SK-N-SH (cell line): Measurements from ENCODE around the gene EMCN. TPM values are rescaled to one million over a fixed set of nuclear protein-coding genes. Genes with fewer than 3 reads are reported as not detected.

Source experiments
- CTCF ChIA-PET: fragments of 300-600, 350-600 bp; formaldehyde crosslinking; extraction: SDS; loops from one replicate; lab custom pipeline; 2021; lab: Yijun Ruan, JAX
- POLR2A ChIA-PET: fragments of 350-600 bp; sonication (Branson Sonifier 250); formaldehyde crosslinking; extraction: SDS; loops from one replicate; lab custom pipeline; 2020; ENCODE audit warnings: antibody characterized with exemption, inconsistent platforms; lab: Yijun Ruan, JAX
- DNase-seq: peaks from one replicate; pipeline ENCODE4 v3.0.0; 2012
- H2AFZ ChIP-seq: fragments of 200-600 bp; sonication (generic); 2 replicates; pipeline ENCODE4 v1.8.1; 2016; ENCODE audit warnings: antibody characterized with exemption, mild to moderate bottlenecking, low read depth
- H3F3A ChIP-seq: fragments of 200-600 bp; sonication (generic); replicated peaks from 2 replicates; pipeline ENCODE3; 2016; ENCODE audit warnings: antibody characterized with exemption, mild to moderate bottlenecking; ENCODE audit not compliant: insufficient read depth
- H3K27ac ChIP-seq, 2 experiments: fragments of 200-500 bp in 1 of 2; fragments of 200-600 bp in 1 of 2; sonication (Bioruptor generic) in 1 of 2; sonication (generic), shearing (Covaris generic) in 1 of 2; 2 replicates each; pipeline versions ENCODE4 v1.5.1 to v1.6.1; 2014 to 2016; ENCODE audit warnings: low read depth in 2 of 2, inconsistent platforms in 1 of 2, low read length in 1 of 2, mild to moderate bottlenecking in 1 of 2, mixed read lengths in 1 of 2
- H3K27me3 ChIP-seq: fragments of 200-600 bp; sonication (generic), shearing (Covaris generic); 2 replicates; pipeline ENCODE4 v1.6.1; 2016; ENCODE audit warnings: mixed run types; ENCODE audit not compliant: insufficient read depth
- H3K36me3 ChIP-seq, 2 experiments: fragments of 200-500 bp in 1 of 2; fragments of 200-600 bp in 1 of 2; sonication (Bioruptor generic) in 1 of 2; sonication (generic) in 1 of 2; replicated peaks in 1 of 2; 2 replicates each; pipeline versions ENCODE3 to v1.5.1; 2014 to 2016; ENCODE audit warnings: low read length in 1 of 2, mild to moderate bottlenecking in 1 of 2; ENCODE audit not compliant: insufficient read depth in 2 of 2, control insufficient read depth in 1 of 2
- H3K4me1 ChIP-seq, 2 experiments: fragments of 200-500 bp in 1 of 2; fragments of 200-600 bp in 1 of 2; sonication (Bioruptor generic) in 1 of 2; sonication (generic), shearing (Covaris generic) in 1 of 2; 2 replicates each; pipeline versions ENCODE4 v1.5.1 to v1.6.1; 2014 to 2016; ENCODE audit warnings: low read depth in 1 of 2, low read length in 1 of 2, mixed run types in 1 of 2; ENCODE audit not compliant: insufficient read depth in 2 of 2, control insufficient read depth in 1 of 2
- H3K4me2 ChIP-seq: fragments of 200-600 bp; sonication (generic), shearing (Covaris generic); 2 replicates; pipeline ENCODE4 v1.6.1; 2017; ENCODE audit warnings: mixed run types
- H3K4me3 ChIP-seq, 2 experiments: fragments of 200-500 bp in 1 of 2; fragments of 200-600 bp in 1 of 2; sonication (Bioruptor generic) in 1 of 2; sonication (generic), shearing (Covaris generic) in 1 of 2; 2 replicates each; pipeline versions ENCODE4 v1.5.1 to v1.8.1; 2014 to 2016; ENCODE audit warnings: low read depth in 2 of 2, inconsistent platforms in 1 of 2, low read length in 1 of 2, mild to moderate bottlenecking in 1 of 2, mixed read lengths in 1 of 2, moderate library complexity in 1 of 2
- H3K79me2 ChIP-seq: fragments of 200-600 bp; sonication (generic); 2 replicates; pipeline ENCODE4 v1.8.1; 2017; ENCODE audit warnings: mild to moderate bottlenecking; ENCODE audit not compliant: insufficient read depth
- H3K9ac ChIP-seq: fragments of 200-600 bp; sonication (generic); 2 replicates; pipeline ENCODE4 v1.6.1; 2017; ENCODE audit warnings: mixed run types
- H3K9me2 ChIP-seq: fragments of 200-600 bp; sonication (generic); 2 replicates; pipeline ENCODE4 v1.6.1; 2017; ENCODE audit warnings: mixed run types
- H3K9me3 ChIP-seq: fragments of 200-600 bp; sonication (generic); 2 replicates; pipeline ENCODE4 v1.6.1; 2017; ENCODE audit warnings: mixed run types, mild to moderate bottlenecking, moderate library complexity
- H4K20me1 ChIP-seq: fragments of 200-600 bp; sonication (generic); 2 replicates; pipeline ENCODE4 v1.6.1; 2017; ENCODE audit warnings: mild to moderate bottlenecking, mixed run types; ENCODE audit not compliant: insufficient read depth
- CHD2 ChIP-seq: fragments of 150-350 bp; IDR thresholded peaks from 2 replicates; pipeline ENCODE4 v1.6.1; 2018; ENCODE audit warnings: low read length; ENCODE audit not compliant: partially characterized antibody
- ELF1 ChIP-seq: IDR thresholded peaks from 2 replicates; pipeline ENCODE4 v1.4.0; 2012
- EZH2phosphoT487 ChIP-seq: fragments of 200-600 bp; sonication (generic); IDR thresholded peaks from 2 replicates; pipeline ENCODE4 v1.6.1; 2017; ENCODE audit warnings: low read depth, mixed run types, mild to moderate bottlenecking, antibody characterized with exemption, moderate library complexity, borderline replicate concordance
- FOXJ3 ChIP-seq: sonication (generic); formaldehyde crosslinking; IDR thresholded peaks from 2 replicates; pipeline ENCODE4 v1.5.1; 2020; ENCODE audit warnings: mild to moderate bottlenecking, missing genetic modification reagents
- FOXM1 ChIP-seq: IDR thresholded peaks from 2 replicates; pipeline ENCODE4 v1.4.0; 2012; ENCODE audit warnings: low read depth, mild to moderate bottlenecking
- GABPA ChIP-seq: IDR thresholded peaks from 2 replicates; pipeline ENCODE4 v1.4.0; 2012; ENCODE audit warnings: low read depth, mild to moderate bottlenecking
- JUND ChIP-seq: IDR thresholded peaks from 2 replicates; pipeline ENCODE4 v1.4.0; 2012
- NFIC ChIP-seq: IDR thresholded peaks from 2 replicates; pipeline ENCODE4 v1.4.0; 2012; ENCODE audit warnings: borderline replicate concordance
- POLR2AphosphoS5 ChIP-seq: IDR thresholded peaks from 2 replicates; pipeline ENCODE4 v1.6.1; 2012; ENCODE audit warnings: low read depth, low read length
- RAD21 ChIP-seq: IDR thresholded peaks from 2 replicates; pipeline ENCODE4 v1.6.1; 2012; ENCODE audit warnings: mild to moderate bottlenecking, low read length
- REST ChIP-seq: IDR thresholded peaks from 2 replicates; pipeline ENCODE4 v1.6.1; 2012; ENCODE audit warnings: mild to moderate bottlenecking, low read depth, low read length, moderate library complexity
- RFX5 ChIP-seq: IDR thresholded peaks from 2 replicates; pipeline ENCODE4 v1.6.1; 2012; ENCODE audit warnings: mild to moderate bottlenecking, improper control_type of control experiment, low read length
- RXRA ChIP-seq: IDR thresholded peaks from 2 replicates; pipeline ENCODE4 v1.4.0; 2012; ENCODE audit warnings: low read depth, mild to moderate bottlenecking, borderline replicate concordance
- SIN3A ChIP-seq: IDR thresholded peaks from 2 replicates; pipeline ENCODE4 v1.6.1; 2012; ENCODE audit warnings: low read depth, mild to moderate bottlenecking, low read length, moderate library complexity, borderline replicate concordance
- TCF12 ChIP-seq: IDR thresholded peaks from 2 replicates; pipeline ENCODE4 v1.4.0; 2012
- USF1 ChIP-seq: IDR thresholded peaks from 2 replicates; pipeline ENCODE4 v1.4.0; 2012; ENCODE audit warnings: low read depth, borderline replicate concordance
- WGBS: methylation state at CpG from one replicate; pipeline ENCODE4 v1.1.6; 2017; ENCODE audit warnings: low lambda C conversion rate; 5-methylcytosine and 5-hydroxymethylcytosine counted together
- polyA plus RNA-seq, 3 experiments: library from polyadenylated mRNA; depleted of rRNA; stranded (reverse); fragments of >200 nt; gene quantifications; 2 replicates each; pipeline ENCODE4 v1.2.3, GENCODE V29; 2012
- TF ChIP-seq, protein P1 (sequence below): fragments of 150-350 bp; IDR thresholded peaks from 2 replicates; pipeline ENCODE4 v1.6.1; 2016; ENCODE audit warnings: mild to moderate bottlenecking, low read depth, low read length
- TF ChIP-seq, protein P2 (sequence below): IDR thresholded peaks from 2 replicates; pipeline ENCODE4 v1.4.0; 2012; ENCODE audit warnings: low read depth, borderline replicate concordance

The EMCN gene
- polyA plus RNA-seq, 1 of the 3 experiments (the other 2 are of a cell fraction) = 0.30 TPM

- H3K79me2 ChIP-seq = no peaks in the 10 kb centered on the region
- no peaks in the 10 kb centered on the region for H4K20me1 ChIP-seq
- H3K9me3 ChIP-seq = 0 out of 2 replicates have a peak, but pooled peaks cover 3% of the 10 kb centered on the region
- no peak overlapping the region for H3K4me2 ChIP-seq
- H3F3A ChIP-seq = no peaks in the 10 kb centered on the region
- TF ChIP-seq FOXJ3 (CRISPR knock-in tag) (no peak), EZH2phosphoT487 (no peak), JUND (no peak), RXRA (no peak), GABPA (no peak), POLR2AphosphoS5 (no peak), ELF1 (no peak), CHD2 (no peak), TCF12 (no peak), SIN3A (no peak), FOXM1 (no peak)
- TF ChIP-seq, protein P1, sequence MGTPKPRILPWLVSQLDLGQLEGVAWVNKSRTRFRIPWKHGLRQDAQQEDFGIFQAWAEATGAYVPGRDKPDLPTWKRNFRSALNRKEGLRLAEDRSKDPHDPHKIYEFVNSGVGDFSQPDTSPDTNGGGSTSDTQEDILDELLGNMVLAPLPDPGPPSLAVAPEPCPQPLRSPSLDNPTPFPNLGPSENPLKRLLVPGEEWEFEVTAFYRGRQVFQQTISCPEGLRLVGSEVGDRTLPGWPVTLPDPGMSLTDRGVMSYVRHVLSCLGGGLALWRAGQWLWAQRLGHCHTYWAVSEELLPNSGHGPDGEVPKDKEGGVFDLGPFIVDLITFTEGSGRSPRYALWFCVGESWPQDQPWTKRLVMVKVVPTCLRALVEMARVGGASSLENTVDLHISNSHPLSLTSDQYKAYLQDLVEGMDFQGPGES = no peak
- TF ChIP-seq, protein P2, sequence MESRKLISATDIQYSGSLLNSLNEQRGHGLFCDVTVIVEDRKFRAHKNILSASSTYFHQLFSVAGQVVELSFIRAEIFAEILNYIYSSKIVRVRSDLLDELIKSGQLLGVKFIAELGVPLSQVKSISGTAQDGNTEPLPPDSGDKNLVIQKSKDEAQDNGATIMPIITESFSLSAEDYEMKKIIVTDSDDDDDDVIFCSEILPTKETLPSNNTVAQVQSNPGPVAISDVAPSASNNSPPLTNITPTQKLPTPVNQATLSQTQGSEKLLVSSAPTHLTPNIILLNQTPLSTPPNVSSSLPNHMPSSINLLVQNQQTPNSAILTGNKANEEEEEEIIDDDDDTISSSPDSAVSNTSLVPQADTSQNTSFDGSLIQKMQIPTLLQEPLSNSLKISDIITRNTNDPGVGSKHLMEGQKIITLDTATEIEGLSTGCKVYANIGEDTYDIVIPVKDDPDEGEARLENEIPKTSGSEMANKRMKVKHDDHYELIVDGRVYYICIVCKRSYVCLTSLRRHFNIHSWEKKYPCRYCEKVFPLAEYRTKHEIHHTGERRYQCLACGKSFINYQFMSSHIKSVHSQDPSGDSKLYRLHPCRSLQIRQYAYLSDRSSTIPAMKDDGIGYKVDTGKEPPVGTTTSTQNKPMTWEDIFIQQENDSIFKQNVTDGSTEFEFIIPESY = no peak
- TF ChIP-seq, all 33 proteins: peak for 0
- DNase-seq = no peak
- ChIA-PET CTCF (no interaction called here), POLR2A (no interaction called here)
- H3K27ac ChIP-seq = no peak overlapping the region
- H3K36me3 ChIP-seq = no peaks in the 10 kb centered on the region
- no peaks in the 10 kb centered on the region for H3K9me2 ChIP-seq
- no peak overlapping the region for H3K4me3 ChIP-seq
- no peaks in the 10 kb centered on the region for H3K27me3 ChIP-seq
- 50% methylated on average over 1 of the region's 1 CpG for WGBS
- H3K9ac ChIP-seq = no peak overlapping the region
- no peak overlapping the region for H2AFZ ChIP-seq
- no peaks in the 10 kb centered on the region for H3K4me1 ChIP-seq
Measured at GRCh38 chr4:100525686-100526085, 7.9 kb upstream of the EMCN start.

- CTCF ChIA-PET = no interaction called here
- H3K27ac ChIP-seq = no peak overlapping the region
Measured at GRCh38 chr4:100519205-100519604, 1.4 kb upstream of the EMCN start.

More at GRCh38 chr4:100519205-100519604, 1.4 kb upstream of the EMCN start:
- H3K79me2 ChIP-seq = no peaks in the 10 kb centered on the region
- no peaks in the 10 kb centered on the region for H3K9me2 ChIP-seq
- no peak overlapping the region for H3K4me3 ChIP-seq
- no peaks in the 10 kb centered on the region for H3K9me3 ChIP-seq
- POLR2A ChIA-PET = no interaction called here
- peak overlapping the region; percentile 9; the same call in 1 of the 2 replicates for H2AFZ ChIP-seq
- H3K9ac ChIP-seq = no peak overlapping the region
- H3K36me3 ChIP-seq = no peaks in the 10 kb centered on the region
- no peaks in the 10 kb centered on the region for H3K27me3 ChIP-seq
- TF ChIP-seq REST = no peak
- TF ChIP-seq SIN3A = no peak
- TF ChIP-seq USF1 = no peak
- TF ChIP-seq NFIC = no peak
- TF ChIP-seq RAD21 = no peak
- no peak for TF ChIP-seq RFX5
- H3F3A ChIP-seq = no peaks in the 10 kb centered on the region
- peaks cover 0 to 5% of the 10 kb centered on the region in 2 experiments; a peak in 1 of 4 replicates for H3K4me1 ChIP-seq
- no peak for DNase-seq
- no peaks in the 10 kb centered on the region for H4K20me1 ChIP-seq
- no peak overlapping the region for H3K4me2 ChIP-seq
- 68% methylated on average over 2 of the region's 2 CpGs for WGBS
